ENCODE results near the gene PLCG2. TPM values are rescaled to one million over a fixed set of nuclear protein-coding genes. Genes with fewer than 3 reads are reported as not detected.

The PLCG2 gene
- total RNA-seq, 1 experiment from 2014 or later: 14.4 TPM

DNA sequence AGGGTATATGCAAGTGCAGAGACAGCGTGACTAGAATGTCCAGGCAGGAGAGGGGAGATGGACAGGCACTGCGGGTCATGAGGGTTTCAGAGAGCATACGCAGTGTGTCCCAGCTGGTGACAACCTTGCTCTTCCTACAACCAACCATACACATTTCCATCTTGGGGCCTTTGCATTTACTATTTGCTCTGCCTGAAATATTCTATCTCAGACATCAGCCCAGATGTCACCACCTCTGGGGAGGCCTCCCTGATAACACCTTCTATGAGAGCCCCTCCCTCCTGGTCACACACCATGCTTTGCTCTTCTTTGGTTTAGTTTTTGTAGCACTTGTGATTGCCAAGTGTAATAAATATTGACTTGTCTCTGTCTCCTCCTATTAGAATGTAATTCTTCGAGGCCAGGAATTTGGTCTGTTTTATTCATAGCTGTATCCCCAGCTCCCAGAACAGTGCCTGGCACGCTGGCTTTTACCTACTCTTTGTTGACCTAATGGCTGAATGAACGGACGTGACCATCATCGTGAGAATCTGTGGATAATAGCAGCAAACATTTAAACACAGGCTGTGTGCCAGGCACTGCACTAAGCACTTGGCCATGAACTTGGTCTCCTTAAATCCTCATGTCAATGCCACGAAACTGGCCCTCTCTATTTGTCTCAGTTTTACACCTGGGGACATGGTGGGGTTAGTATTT is 51.9 kb downstream of the PLCG2 start:
- no peak overlapping the region for H3K27ac Mint-ChIP-seq (ENCODE audit: unreplicated experiment)
- ChIA-PET CTCF (interaction anchor here (0.7 kb wide), 1 partner anchor 128 kb away, joined by 3 read pairs; no protein-coding TSS in a partner anchor), POLR2A (no interaction called here)
- intact Hi-C loops (cut with micrococcal nuclease; ENCODE audit: unreplicated experiment): no loop called here
- H3K4me1 Mint-ChIP-seq (ENCODE audit: low read depth, unreplicated experiment): no peaks in the 10 kb centered on the region
- H3K36me3 Mint-ChIP-seq (ENCODE audit: insufficient read depth, unreplicated experiment): no peaks in the 10 kb centered on the region
- no peaks in the 10 kb centered on the region for H3K27me3 Mint-ChIP-seq (ENCODE audit: insufficient read depth, unreplicated experiment)
- Histone ChIP-seq H3K4me3 (ENCODE audit: low read depth, low read length) (no peak overlapping the region), H3K27me3 (replicated peaks; ENCODE audit: control insufficient read depth, insufficient read depth, low read length) (no peaks in the 10 kb centered on the region), H3K4me1 (peaks cover 7% of the 10 kb centered on the region; the same call in 1 of the 2 replicates), H3K36me3 (ENCODE audit: control insufficient read depth, insufficient read depth, low read length) (no peaks in the 10 kb centered on the region), H3K9me3 (no peaks in the 10 kb centered on the region)
- H3K4me3 Mint-ChIP-seq (ENCODE audit: unreplicated experiment): no peak overlapping the region
- TF ChIP-seq, protein P1, sequence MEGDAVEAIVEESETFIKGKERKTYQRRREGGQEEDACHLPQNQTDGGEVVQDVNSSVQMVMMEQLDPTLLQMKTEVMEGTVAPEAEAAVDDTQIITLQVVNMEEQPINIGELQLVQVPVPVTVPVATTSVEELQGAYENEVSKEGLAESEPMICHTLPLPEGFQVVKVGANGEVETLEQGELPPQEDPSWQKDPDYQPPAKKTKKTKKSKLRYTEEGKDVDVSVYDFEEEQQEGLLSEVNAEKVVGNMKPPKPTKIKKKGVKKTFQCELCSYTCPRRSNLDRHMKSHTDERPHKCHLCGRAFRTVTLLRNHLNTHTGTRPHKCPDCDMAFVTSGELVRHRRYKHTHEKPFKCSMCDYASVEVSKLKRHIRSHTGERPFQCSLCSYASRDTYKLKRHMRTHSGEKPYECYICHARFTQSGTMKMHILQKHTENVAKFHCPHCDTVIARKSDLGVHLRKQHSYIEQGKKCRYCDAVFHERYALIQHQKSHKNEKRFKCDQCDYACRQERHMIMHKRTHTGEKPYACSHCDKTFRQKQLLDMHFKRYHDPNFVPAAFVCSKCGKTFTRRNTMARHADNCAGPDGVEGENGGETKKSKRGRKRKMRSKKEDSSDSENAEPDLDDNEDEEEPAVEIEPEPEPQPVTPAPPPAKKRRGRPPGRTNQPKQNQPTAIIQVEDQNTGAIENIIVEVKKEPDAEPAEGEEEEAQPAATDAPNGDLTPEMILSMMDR (IDR thresholded peaks at IDR 0.05; ENCODE audit: insufficient read depth in 1 of 2, low read depth in 1 of 2, low read length in 1 of 2, severe bottlenecking in 1 of 2, unreplicated experiment in 1 of 2): no peak
- H3K9me3 Mint-ChIP-seq (ENCODE audit: unreplicated experiment): no peaks in the 10 kb centered on the region
- BruUV-seq (replicated peaks): no TSS peak
- DNase-seq: no peak

DNA sequence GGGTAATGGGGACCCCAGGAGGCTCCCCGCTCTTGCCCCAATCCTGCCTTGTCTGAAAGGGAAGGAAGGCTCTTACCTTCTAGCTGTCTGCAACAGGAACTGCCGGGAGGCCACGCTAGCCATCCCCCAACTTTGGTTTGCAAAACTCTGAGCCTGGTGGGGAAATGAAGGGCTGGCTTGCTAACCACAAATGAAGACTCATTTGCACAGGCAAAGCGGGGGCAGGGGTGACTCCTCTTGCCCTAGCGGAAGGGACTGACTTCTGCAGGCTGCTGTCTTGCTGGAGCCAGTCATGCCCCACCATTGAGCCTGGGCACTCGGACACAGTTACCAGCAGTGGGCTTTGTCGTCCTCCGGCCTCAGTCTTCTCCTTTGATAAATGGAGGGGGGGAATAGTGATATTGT is 52.6 kb downstream of the PLCG2 start:
- Mint-ChIP-seq H3K27me3 (ENCODE audit: insufficient read depth, unreplicated experiment) (no peaks in the 10 kb centered on the region), H3K4me3 (ENCODE audit: unreplicated experiment) (no peak overlapping the region), H3K9me3 (ENCODE audit: unreplicated experiment) (no peaks in the 10 kb centered on the region), H3K4me1 (ENCODE audit: low read depth, unreplicated experiment) (no peaks in the 10 kb centered on the region), H3K27ac (ENCODE audit: unreplicated experiment) (no peak overlapping the region), H3K36me3 (ENCODE audit: insufficient read depth, unreplicated experiment) (no peaks in the 10 kb centered on the region)
- Histone ChIP-seq H3K4me3 (ENCODE audit: low read depth, low read length) (no peak overlapping the region), H3K36me3 (ENCODE audit: control insufficient read depth, insufficient read depth, low read length) (no peaks in the 10 kb centered on the region), H3K27me3 (replicated peaks; ENCODE audit: control insufficient read depth, insufficient read depth, low read length) (no peaks in the 10 kb centered on the region), H3K4me1 (peaks cover 7% of the 10 kb centered on the region; the same call in 1 of the 2 replicates), H3K9me3 (no peaks in the 10 kb centered on the region)
- DNase-seq: no peak
- ChIA-PET POLR2A (no interaction called here), CTCF (no interaction called here)
- TF ChIP-seq, protein P1 (IDR thresholded peaks at IDR 0.05; ENCODE audit: insufficient read depth in 1 of 2, low read depth in 1 of 2, low read length in 1 of 2, severe bottlenecking in 1 of 2, unreplicated experiment in 1 of 2): no peak
- no TSS peak for BruUV-seq (replicated peaks)
- intact Hi-C loops (cut with micrococcal nuclease; ENCODE audit: unreplicated experiment): no loop called here

DNA sequence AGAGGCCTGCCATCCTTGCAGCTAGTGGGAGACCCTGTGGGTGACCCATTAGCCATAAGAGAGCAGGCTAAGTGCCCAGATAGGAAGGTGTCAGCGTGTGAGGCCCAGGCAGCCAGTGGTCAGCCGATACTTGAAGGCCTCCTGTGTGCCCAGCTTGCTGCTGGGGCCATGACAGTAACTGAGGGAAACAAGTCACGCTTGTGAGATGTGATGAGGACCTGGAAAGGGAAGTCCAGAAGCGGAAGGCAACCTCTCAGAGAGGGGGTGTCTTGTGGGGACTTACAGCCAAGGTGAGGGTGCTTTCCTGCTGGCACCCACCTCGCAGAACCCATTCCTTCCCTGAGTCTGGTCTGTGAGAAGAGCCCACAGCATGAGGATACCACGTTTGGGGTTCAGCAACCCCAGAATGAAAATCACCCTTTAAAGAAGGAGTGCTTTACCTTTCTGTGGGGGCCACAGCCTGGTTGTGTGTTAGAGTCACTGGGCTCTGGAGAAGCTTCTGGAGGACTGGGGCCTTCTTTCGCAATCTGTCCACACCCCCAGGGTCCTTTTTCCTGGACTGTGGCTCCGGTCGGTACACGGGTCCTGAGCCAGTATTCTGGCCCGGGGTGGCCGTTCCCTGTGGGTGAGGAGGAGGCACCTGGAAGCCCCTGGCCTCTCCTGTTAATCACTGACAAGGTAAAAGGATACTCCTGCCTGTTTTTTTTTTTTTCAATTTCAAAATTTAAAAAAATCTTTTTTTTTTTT is 53.9 kb downstream of the PLCG2 start:
- no peak overlapping the region for H3K4me3 Mint-ChIP-seq (ENCODE audit: unreplicated experiment)
- Histone ChIP-seq H3K9me3 (no peaks in the 10 kb centered on the region), H3K4me1 (peaks cover 7% of the 10 kb centered on the region; the same call in 1 of the 2 replicates), H3K27me3 (replicated peaks; ENCODE audit: control insufficient read depth, insufficient read depth, low read length) (no peaks in the 10 kb centered on the region), H3K36me3 (ENCODE audit: control insufficient read depth, insufficient read depth, low read length) (no peaks in the 10 kb centered on the region), H3K4me3 (ENCODE audit: low read depth, low read length) (no peak overlapping the region)
- H3K36me3 Mint-ChIP-seq (ENCODE audit: insufficient read depth, unreplicated experiment): no peaks in the 10 kb centered on the region
- no peaks in the 10 kb centered on the region for H3K4me1 Mint-ChIP-seq (ENCODE audit: low read depth, unreplicated experiment)
- H3K9me3 Mint-ChIP-seq (ENCODE audit: unreplicated experiment): no peaks in the 10 kb centered on the region
- POLR2A ChIA-PET: no interaction called here
- TF ChIP-seq, protein P1 (IDR thresholded peaks at IDR 0.05; ENCODE audit: insufficient read depth in 1 of 2, low read depth in 1 of 2, low read length in 1 of 2, severe bottlenecking in 1 of 2, unreplicated experiment in 1 of 2): no peak
- no TSS peak for BruUV-seq (replicated peaks)
- DNase-seq: no peak
- H3K27me3 Mint-ChIP-seq (ENCODE audit: insufficient read depth, unreplicated experiment): no peaks in the 10 kb centered on the region
- H3K27ac Mint-ChIP-seq (ENCODE audit: unreplicated experiment): no peak overlapping the region
- CTCF ChIA-PET: no interaction called here
- intact Hi-C loops (cut with micrococcal nuclease; ENCODE audit: unreplicated experiment): no loop called here

All from Caco-2 (cell line).